ENCODE data around the gene ARMH2.
"Not testable (repeated sequence)": the region's sequence is repeated elsewhere in the genome, so short reads cannot be mapped to it uniquely, and the experiment has no call there.

Gene ARMH2

DNA sequence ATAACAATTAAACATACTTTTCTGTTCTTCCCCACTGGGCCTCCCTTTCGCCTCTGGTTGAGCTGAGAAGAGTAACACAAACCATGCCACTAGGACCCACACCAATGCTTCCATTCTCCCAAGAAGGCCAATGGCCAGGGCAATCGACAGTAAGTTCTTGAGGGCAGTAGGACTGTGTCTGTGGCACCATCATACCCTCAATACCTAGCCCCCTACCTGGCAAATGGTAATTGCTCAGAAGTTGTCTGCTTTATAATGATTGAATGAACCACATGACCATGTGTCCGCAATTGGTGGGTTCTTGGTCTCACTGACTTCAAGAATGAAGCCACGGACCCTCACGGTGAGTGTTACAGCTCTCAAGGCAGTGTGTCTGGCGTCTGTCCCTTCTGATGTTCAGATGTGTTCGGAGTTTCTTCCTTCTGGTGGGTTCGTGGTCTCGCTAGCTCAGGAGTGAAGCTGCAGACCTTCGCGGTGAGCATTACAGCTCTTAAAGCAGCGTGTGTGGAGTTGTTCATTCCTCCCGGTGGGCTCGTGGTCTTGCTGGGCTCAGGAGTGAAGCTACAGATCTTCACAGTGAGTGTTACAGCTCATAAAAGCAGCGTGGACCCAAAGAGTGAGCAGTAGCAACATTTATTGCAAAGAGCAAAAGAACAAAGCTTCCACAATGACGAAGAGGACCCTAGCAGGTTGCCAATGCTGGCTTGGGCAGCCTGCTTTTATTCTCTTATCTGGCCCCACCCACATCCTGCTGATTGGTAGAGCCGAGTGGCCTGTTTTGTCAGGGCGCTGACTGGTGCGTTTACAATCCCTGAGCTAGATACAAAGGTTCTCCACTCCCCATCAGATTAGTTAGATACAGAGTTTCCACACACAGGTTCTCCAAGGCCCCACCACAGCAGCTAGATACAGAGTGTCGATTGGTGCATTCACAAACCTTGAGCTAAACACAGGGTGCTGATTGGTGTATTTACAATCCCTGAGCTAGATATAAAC is 33.6 kb downstream of the ARMH2 start:
- DNase-seq (ENCODE audit: low read depth, low spot score), result not testable (repeated sequence)

DNA sequence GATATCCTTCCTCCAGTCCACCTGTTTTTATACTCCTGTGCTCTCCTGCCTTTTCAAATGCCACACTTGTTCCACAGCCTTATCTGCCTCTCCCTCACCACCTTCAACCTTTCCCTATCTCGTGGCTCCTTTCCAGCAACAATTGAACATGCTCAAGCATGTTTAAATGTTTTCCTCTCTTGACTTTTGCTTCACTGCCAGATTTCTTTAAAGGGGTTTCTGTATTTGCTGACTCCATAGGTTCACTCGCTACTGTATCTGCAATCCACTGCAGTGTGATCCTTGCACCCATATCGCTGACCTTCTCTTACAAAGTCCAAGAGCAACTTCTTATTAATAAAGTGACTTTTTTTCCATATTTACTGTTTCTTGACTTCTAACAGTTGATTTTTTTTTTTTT is 35.1 kb downstream of the ARMH2 start:
- no peak for DNase-seq (ENCODE audit: low read depth, low spot score)

DNA sequence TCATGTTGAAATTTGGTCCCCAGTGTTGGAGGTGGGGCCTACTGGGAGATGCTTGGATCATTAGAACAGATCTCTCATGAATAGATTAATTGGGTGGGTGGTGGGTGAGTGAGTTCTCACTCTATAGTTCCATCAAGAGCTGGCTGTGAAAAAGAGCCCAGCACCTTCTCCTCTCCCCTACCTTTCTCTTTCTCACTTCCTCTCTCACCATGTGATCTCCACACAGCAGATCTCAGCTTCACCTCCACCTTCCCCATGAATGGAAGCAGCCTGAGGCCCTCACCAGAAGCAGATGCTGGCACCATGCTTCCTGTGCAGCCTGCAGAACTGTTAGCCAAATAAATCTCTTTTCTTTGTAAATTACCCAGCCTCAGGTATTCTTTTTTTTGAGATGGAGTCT is 36.9 kb downstream of the ARMH2 start:
- DNase-seq (ENCODE audit: low read depth, low spot score), result no peak

DNA sequence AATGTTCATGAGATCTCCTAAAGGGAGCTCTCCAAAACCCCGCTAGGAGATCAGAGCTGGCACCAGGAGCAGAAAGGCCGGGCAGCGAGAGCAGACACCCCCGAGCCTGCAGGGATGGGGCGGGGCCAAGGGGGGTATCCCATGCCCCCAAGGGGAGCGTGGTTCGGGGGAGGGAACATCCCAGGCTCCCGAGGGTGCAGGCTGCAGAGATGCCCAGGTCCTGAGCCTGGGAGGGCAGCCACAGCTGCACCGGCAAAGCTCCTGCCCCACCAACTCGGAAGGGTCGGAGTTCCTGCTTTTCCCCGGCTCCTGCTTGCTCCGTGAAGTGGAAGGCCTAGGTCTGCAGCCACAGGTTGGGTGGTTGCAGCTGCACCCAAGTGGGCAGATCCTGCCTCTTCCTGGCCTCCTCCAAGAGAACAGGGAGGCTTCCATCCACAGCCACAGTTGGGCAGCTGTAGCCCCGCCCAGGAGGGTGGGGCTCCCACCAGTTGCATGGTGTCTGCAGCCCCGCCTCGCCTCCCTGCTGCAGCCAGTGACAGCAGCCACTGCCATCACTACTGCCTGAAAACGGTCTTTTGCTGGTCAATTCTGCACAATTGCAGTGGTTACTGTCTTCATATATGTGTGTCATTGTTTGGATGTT is 37.4 kb downstream of the ARMH2 start:
- DNase-seq (ENCODE audit: low read depth, low spot score), result no peak

DNA sequence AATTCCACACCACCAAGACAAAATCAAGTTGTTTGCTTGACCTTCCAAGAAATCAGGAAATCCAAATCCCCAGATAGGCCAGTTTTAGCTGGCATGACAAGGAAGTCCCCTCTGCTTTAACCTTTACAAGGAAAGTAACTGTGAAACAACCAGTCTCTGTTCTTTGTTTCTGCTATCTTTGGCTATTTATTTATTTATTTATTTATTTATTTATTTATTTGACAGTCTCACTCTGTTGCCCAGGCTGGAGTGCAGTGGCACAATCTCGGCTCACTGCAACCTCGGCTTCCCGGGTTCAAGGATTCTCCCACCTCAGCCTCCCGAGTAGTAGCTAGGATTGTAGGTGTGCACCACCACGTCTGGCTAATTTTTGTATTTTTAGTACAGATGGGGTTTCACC is 38.5 kb downstream of the ARMH2 start:
- DNase-seq (ENCODE audit: low read depth, low spot score), result no peak

DNA sequence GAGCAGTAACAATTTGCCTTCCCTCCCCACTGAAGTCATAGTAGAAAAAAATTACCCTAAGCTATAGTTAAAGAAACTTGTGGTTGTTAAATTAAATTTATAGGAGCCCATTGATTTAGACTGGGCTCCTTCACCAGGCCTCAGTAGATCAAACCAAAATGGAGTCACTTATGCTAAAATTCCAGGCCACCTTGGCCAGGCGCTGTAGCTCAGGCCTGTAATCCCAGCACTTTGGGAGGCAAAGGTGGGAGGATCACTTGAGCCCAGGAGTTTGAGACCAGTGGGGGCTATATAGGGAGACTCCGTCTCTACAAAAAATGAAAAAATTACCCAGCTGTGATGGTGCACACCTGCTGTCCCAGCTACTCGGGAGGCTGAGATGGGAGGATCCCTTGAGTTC is 39.0 kb downstream of the ARMH2 start:
- no peak for DNase-seq (ENCODE audit: low read depth, low spot score)

DNA sequence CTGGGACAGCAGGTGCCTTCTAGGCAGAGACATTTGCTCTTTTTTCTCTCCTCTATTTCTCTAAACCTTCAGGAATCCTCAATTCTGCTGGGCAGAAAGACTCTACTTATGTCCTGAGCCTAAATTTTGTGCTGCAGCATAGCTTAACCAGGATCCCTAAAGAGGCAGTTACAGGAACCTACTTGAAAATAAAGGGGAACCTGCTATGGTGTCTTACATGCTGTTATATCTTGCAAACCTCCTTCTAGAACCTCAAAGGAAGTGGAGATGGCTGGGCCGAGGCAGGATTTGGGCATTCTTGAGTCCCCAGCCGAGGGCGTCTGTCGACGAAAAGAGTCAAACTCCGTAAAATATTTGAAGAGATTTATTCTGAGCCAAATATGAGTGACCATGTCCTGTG is 41.1 kb downstream of the ARMH2 start:
- no peak for DNase-seq (ENCODE audit: low read depth, low spot score)

DNA sequence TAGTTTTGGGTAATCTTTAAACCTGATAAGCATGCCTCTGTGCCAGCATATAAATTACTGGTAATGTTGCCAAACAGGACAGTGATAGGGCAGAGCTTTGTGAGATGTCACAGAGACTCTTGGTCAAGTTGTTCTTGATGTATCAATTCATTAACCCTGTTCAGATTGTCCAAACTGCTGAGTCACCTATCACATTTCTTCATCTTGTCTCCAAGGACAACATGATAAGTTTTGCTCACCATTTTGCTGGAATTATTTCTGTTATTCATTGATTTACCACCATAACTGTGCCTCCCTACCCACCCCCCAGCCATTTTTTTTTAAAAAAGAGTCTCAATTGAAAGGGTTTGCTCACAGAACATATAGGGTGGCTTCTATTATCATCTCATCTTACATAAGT is 43.4 kb downstream of the ARMH2 start:
- no peak for DNase-seq (ENCODE audit: low read depth, low spot score)

DNA sequence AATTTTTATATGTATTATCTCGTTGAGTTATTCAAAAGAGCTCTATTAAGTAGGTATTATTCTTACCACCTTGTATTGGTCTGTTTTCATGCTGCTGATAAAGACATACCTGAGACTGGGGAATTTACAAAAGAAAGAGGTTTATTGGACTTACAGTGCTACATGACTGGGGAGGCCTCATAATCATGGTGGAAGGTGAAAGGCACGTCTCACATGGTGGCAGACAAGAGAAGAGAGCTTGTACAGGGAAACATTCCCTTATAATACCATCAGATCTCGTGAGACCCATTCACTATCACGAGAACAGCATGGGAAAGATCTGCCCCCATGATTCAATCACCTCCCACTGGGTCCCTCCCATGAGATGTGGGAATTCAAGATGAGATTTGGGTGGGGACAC is 44.3 kb downstream of the ARMH2 start:
- DNase-seq (ENCODE audit: low read depth, low spot score), result not testable (repeated sequence)

DNA sequence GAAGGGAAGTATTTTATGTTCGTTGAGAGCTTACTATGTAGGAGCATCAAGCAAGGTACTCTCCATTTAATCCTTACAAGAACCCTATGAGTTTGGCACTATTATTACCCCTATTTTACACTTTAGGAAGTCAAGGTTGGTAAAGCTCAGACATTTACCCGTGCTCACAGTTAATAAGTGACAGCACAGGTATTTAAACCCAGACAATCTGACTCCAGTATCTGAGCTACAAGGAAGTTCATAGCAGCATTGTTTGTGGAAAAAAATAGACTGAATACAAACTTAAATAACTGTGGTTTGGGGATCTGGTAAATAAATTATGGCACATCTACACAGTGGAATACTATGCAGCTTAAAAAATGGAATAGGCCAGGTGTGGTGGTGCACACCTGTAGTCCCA is 45.2 kb downstream of the ARMH2 start:
- no peak for DNase-seq (ENCODE audit: low read depth, low spot score)

DNA sequence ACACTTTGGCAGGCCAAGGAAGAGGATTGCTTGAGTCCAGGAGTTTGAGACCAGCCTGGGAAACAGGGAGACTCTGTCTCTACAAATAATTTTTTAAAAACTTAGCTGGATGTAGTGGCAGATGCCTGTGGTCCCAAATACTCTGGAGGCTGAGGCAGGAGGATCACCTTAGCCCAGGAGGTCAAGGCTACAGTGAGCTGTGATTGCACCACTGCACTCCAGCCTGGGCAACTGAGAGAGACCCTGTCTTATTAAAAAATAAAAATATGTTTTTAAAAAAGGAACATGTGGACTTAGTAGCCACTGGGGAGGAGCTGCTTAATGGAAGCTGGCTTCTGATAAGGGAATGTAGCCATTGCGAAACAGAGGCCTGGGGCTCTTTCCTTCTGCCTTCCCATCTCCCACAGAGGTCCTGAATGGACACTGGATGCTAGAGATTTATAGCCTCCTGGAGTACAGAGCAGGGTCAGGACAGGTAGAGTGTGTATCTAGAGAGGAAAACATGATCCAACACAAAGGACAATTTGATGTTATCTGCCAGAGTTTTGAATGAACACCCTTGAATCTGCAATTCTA is 45.7 kb downstream of the ARMH2 start:
- no peak for DNase-seq (ENCODE audit: low read depth, low spot score)

DNA sequence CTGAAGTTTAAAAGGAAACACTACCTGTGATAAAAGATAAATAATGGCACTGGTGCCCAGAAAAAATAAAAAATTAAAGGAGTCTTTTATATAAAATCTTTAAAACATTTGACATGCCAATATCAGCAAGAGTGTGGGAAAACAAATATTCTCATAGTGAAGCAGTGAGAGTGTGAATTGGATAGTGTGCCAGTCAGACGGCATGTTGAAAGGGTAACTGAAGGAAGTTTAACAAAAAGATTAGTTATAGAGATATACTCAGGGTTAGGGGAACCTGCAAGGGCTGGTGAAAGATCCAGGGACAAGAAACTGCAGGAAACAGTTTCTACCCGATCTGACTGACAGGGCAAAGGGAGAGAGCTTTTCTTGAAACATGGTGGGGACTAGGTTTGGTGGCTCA is 46.2 kb downstream of the ARMH2 start:
- no peak for DNase-seq (ENCODE audit: low read depth, low spot score)

DNA sequence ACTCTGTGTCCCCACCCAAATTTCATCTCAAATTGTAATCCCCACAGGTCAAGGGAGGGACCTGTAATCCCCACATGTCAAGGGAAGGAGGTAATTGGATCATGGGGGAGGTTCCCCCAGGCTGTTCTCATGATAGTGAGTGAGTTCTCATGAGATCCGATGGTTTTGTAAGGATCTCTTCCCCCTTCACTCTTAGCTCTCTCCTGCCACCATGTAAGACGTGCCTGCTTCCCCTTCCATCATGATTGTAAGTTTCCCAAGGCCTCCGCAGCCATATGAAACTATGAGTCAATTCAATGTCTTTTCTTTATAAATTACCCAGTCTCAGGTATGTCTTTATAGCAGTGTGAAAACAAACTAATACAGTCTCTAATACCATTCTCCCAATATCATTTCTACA is 47.8 kb downstream of the ARMH2 start:
- not testable (repeated sequence) for DNase-seq (ENCODE audit: low read depth, low spot score)

DNA sequence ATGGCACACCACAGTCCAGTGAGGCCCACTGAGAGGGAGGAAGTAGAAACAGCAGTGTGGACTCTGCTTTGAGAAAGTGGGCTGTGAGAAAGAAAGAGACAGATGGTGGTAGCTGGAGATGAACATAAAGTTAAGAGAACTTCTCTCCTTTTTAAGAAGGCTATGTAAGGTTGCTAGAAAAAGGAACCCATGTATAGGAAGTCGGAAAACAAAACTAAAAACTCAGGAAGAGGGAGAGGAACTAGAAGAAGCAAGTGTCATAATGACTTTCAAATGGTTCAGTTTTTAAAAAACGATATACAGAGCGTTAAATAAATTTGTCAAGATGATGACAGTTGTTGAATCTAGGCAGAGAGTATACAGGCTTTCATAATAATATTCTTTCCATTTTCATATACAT is 49.4 kb downstream of the ARMH2 start:
- no peak for DNase-seq (ENCODE audit: low read depth, low spot score)
